DMS53 treated with DMSO at 0.1 percent for 48 hours (cell line): Measurements from ENCODE around the gene ARMC9.

Source experiments
- DNase-seq: peaks from one replicate; lab custom pipeline; 2025; ENCODE audit not compliant: unreplicated experiment; lab: John Stamatoyannopoulos, UW

The ARMC9 gene

GRCh38 chr2:231306791-231307393 lies 108.5 kb downstream of the ARMC9 start:
- DNase-seq, result no peak

GRCh38 chr2:231308219-231308618 lies 109.8 kb downstream of the ARMC9 start:
- DNase-seq, result no peak

DNA sequence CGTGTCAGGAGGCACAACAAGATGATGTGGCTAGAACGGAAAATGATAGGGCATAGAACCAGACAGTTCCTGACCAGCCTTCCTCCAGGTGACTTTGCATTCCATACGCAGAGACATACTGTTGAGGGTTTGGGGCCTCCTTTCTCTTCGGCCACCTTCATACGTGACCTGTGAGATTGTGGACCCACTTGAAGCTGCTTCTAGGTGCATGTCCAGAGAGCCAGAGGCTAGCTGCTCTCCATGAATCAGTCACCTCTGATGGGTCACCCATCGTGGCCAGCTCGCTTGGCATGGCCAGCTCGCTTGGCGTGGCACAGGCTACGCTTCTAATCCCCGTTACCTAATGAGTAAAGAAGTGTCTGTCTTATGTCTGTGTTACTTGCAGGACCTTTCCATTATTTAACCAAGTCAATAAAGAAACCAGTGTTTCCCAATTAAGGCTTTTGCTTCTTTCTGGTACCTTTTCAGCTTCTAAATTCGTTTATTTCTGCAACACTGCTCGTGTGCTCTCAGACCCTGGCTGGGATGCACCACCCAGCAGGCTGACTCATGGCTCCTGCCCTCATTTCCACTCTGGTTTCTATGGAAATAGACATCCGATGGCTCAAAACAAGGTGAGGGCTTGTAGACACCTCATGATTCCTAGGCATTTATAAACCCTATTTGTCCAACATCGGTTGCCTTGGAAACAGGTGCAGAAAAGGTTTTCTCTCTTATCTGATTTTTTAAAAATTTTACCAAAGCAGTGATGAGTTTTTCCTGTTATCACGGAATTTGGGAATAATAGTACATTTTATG lies 110.4 kb downstream of the ARMC9 start:
- no peak for DNase-seq

GRCh38 chr2:231312066-231312465 lies 113.6 kb downstream of the ARMC9 start:
- no peak for DNase-seq

- DNase-seq, result no peak
These were observed 117.5 kb downstream of the ARMC9 start for GRCh38 chr2:231315896-231316295.

DNA sequence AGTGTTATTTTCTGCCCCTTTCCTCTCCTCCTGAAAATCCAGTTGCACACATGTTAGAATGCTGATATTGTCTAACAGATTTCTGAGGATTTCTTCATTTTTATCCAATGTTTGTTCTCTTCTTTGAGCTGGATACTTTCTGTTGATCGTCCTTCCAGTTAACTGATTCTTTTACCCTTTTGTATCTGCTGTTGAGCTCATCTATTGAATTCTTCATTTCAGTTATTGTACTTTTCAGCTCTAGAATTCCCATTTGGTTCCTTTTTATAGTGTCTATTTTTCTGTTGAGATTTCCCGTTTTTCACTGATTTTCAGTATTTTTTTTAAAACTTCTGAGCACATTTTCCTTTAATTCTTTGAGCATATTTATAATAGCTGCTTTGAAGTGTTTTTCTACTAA lies 119.1 kb downstream of the ARMC9 start:
- DNase-seq, result no peak

DNA sequence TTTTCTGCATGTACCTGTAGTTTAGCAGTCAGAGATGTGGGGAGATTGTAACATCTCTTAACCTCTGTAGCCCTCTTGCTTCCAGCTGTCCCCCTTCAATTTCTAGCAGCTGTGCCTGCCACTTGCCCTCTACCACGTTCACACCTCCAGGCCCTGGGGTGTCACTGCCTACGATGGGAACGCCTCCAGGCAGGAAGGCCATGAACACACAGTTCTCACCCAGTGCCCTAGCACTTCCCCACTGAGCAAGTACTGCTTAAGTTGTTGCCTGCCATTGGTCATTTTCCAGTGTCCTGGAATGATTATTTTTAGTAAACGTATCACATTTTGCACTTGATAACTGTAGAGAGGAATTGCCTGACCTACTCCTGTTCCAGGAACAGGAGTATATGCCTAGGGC lies 120.0 kb downstream of the ARMC9 start:
- no peak for DNase-seq

DNA sequence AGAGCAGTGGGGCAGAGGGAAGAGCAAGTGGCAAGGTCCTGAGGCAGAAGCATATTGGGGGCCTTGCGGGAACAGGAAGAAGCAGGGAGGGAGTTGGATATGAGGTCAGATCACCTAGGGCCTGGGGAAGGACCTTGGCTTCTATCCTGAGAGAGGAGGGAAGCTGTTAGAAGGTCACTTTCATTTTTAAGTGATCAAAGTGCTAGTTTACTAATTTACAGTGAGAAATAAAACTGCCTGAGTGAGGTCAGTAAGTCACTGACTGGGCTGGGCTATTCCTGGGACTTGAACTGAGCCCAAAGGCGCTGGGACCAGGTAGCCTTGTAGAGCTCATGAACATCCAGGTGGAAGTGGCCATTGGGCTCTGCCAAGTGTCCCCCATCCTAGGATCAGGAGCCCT lies 120.5 kb downstream of the ARMC9 start:
- DNase-seq, result no peak

- no peak for DNase-seq
These were observed 121.4 kb downstream of the ARMC9 start for GRCh38 chr2:231319867-231320266.

GRCh38 chr2:231321021-231321420 lies 122.6 kb downstream of the ARMC9 start:
- no peak for DNase-seq

GRCh38 chr2:231321556-231322334 lies 123.3 kb downstream of the ARMC9 start:
- DNase-seq, result no peak

- DNase-seq, result no peak
These were observed 124.9 kb downstream of the ARMC9 start for GRCh38 chr2:231323316-231323715.

- DNase-seq, result no peak
These were observed 127.4 kb downstream of the ARMC9 start for GRCh38 chr2:231325826-231326225.

DNA sequence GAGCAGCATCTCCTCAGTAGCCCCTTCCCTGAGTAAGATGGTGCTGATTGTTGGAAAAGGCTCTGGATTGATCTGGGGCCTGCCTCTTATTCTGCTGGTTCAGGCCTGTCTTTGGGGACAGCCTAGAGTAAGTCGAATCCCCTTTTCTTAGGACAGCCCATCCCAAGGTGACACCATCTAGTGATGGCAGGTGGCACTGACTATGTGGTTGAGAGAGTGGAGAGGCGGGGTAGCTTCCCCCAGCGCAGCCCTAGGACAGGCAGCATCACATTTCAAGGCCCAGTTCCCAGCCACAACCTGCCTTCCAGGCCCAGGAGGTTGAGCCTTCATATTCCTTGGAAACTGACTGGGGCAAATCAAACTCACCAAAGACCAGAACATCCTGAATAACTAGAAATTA lies 128.0 kb downstream of the ARMC9 start:
- DNase-seq, result no peak

GRCh38 chr2:231330311-231330710 lies 131.9 kb downstream of the ARMC9 start:
- DNase-seq, result no peak

DNA sequence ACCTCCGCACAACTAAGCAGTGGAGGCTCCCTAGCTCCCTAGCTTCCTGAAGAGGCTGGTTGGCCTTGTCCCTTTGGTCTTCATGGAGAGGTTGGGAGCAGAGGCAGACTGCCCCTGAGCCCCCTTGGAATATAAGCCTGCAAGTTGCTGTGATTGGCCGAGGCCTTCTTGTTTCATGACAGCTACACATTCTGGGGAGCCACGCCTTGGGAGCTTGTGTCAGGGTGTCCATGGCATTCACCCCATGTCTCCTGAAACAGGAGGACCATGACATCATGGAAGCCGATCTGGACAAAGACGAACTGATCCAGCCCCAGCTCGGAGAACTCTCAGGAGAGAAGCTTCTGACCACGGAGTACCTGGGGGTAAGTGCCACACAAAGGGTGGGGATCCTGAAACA lies 133.1 kb downstream of the ARMC9 start:
- no peak for DNase-seq

DNA sequence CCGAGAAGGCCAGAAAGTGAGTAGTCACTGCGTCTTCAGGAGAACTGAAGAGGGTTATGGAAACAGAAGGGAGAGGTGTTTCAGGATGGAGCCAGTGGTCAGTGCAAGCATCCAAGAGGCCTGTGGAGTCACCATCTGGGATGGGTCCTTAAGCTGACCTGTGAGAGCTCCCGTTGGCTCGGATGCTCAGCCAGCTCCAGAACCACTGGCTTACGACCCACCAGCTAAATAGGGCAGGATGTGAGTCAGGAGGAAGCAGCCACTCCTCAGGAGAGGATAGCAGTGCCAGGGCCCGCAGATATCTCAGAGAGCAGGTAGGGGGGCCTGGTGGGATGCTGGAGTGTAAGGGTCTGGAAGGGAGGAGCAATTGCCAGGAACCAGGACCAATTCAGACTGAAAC lies 134.0 kb downstream of the ARMC9 start:
- no peak for DNase-seq

DNA sequence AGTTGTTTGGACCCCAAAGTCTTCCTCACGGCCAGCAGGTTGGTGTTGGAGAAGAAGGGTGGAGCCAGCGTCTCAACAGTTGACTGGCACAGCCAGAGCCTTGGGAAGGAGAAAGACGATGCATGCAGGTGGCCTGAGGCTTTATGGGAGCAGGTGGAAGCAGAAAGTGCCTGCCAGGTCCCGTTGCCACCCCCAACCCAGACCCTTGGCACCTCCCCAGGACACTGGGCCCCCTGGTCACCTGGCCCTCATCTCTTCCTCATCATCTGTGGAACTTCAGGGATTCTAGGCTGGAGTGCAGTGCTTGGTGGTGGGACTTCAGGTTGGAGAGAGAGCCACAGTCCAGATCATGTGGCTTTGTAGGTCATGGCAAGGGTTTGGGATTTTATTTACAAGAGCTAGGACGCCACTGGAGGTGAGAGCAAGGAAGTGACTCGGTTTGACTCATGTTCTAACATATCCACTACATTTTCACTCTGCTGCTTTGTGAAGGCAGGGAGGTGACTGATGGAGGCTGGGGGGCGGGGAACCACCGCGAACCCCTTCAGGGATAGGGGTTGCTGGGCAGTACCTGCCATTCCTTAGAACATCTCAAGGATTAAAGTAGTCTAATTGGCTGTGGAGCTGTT lies 134.6 kb downstream of the ARMC9 start:
- DNase-seq, result no peak

DNA sequence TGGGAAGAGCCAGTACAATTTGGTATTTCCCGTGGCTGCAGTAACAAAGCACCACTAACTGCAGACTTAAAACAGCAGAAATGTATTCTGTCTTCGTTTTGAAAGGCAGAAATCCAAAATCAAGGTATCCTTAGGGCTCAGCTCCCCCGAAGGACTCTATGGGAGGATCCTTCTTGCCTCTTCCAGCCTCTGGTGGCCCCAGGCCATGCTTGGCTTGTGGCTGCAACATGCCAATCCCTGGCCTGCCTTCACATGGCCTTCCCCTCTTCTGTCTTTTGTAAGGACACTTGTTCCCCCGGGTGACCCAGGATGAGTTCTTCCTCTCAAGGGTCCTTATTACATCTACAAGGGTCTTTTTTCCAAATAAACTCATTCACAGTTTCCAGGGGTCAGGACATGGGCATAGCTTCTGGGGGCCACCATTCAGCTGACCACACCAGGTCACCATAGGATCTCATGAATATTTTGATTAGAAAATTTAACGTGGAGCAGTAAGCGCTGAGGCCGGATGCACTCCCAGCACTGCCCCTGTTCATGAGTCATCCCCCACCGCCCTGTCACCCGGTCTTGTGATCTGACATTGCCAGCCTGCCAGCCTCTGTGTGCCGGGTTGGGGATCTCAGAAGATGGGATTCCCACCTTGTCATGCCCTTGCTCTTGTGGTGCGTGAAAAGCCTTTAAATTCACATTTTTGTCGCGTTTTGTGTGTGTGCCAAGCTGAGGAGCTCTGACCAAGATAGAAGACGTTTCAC lies 135.9 kb downstream of the ARMC9 start:
- no peak for DNase-seq

- no peak for DNase-seq
These were observed 136.6 kb downstream of the ARMC9 start for GRCh38 chr2:231334981-231335380.

- DNase-seq, result no peak
These were observed 137.2 kb downstream of the ARMC9 start for GRCh38 chr2:231335591-231335990.
